GM18505 (cell line): ENCODE measurements around the gene ATP10B.

ENCODE experiments used
- ATAC-seq: cut with Tn5 transposase; IDR thresholded peaks from one replicate; pipeline ENCODE4 v1.9.1; 2021; ENCODE audit not compliant: unreplicated experiment
- POLR2A ChIP-seq: IDR thresholded peaks from 4 replicates; pipeline ENCODE4 v1.6.1; 2011; ENCODE audit warnings: borderline replicate concordance; ENCODE audit not compliant: insufficient read depth, insufficient read length; ENCODE audit errors: extremely low read depth

The ATP10B gene

DNA sequence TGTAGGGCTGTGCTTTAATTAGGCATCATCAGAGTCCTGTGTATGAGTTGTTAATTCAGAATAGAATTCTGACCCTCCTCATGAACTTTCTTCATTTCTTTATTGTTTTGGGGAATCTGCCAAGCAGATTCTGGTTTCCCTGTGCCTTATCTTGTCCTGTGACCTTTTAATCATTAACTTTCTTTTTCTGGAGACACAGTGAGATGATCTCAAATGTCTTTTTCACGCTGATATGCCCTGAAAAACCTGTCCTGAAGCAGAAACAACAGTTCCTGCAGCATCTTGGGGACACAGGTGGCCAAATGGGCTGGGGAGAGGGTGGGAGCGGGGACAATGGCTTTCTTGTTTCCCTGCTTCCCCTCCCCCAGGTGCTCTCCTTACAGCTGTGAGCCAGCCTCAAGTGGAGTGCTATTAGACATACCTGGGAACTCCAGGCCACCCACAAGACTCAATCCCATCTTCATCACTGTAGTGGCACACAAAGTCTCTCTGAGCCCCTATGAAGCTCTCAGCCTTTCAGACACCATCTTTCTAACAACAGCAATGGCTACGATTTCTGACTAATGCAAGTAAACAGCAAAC is 213.8 kb downstream of the ATP10B start:
- no peak for TF ChIP-seq POLR2A
- no peak for ATAC-seq

DNA sequence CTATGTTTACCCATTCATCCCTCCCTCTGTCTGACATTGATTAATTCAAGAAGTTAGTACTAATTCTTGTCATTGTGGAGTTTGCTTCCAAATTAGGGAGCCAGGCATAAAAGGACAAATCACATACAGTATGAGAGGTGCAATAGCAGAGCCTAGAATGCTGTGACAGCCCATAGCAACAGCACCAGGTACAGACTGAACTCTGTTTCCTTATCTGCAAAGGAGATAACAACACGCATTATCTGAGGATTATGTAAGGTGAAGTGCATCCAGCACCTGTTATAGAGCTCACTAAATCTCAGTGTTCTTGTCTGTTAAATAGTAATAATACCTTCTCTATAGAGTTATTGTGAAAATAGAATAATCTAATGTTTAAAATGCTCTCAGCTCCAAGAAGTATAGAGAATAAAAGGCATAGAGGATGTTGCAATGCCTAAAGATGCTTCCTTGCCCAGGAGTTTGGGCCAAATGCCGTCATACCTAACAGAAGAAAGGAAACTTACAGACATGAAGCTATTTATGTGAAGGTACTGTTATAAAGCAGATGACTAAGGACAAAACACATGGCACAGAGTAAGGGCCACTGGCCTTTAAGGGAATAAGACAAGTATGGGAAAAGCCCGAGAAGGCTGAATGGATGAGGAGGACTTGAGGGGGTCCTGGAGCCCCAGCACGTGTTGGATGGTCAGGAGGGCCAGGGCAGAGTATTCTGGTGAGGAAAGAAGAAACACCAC is 214.5 kb downstream of the ATP10B start:
- ATAC-seq, result no peak
- TF ChIP-seq POLR2A, result no peak

- TF ChIP-seq POLR2A, result no peak
- ATAC-seq, result no peak
These were observed 216.3 kb downstream of the ATP10B start for GRCh38 chr5:160635663-160636062.

DNA sequence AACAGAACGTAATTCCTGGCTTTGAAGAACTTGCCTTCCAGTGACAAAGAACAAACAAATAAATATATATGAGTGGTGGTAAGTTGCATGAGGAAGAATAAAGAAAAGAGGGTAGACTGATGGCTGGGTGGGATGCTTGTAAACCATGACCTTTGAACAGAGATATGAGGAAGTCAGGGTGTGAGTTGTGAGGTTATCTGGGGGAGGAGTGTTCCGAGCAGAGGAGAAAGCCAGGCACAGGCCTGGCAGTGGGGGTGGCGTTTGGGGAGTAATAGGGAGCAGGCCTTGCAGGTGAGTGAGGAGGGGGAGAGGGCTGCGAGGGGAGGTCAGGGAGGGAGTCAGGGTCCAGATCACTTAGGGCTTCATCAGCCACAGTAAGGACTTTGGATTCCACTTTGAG is 217.0 kb downstream of the ATP10B start:
- no peak for ATAC-seq

DNA sequence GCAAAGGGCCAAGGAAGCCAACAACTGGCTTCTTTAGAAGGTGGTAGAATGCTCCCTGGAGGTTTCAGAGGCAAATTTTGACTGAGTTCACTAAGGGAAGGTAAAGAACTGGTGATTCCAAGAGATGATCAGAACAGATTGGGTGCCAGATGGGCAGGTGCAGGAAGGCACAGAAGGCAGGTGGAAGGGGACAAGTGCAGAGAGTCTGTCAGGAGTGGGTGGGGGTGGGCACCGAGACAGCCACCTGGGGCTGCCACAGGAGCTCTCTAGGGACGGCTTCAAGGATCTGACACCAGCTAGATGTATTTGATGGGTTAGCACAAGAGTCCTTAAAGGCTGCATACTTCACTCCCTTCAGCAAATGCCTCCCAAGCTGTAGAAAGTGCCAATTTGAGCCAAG is 223.0 kb downstream of the ATP10B start:
- no peak for TF ChIP-seq POLR2A
- no peak for ATAC-seq

More for the DNA sequence above, 217.0 kb downstream of the ATP10B start:
- no peak for TF ChIP-seq POLR2A

- TF ChIP-seq POLR2A, result no peak
- ATAC-seq, result no peak
These were observed 223.4 kb downstream of the ATP10B start for GRCh38 chr5:160628619-160628968.

DNA sequence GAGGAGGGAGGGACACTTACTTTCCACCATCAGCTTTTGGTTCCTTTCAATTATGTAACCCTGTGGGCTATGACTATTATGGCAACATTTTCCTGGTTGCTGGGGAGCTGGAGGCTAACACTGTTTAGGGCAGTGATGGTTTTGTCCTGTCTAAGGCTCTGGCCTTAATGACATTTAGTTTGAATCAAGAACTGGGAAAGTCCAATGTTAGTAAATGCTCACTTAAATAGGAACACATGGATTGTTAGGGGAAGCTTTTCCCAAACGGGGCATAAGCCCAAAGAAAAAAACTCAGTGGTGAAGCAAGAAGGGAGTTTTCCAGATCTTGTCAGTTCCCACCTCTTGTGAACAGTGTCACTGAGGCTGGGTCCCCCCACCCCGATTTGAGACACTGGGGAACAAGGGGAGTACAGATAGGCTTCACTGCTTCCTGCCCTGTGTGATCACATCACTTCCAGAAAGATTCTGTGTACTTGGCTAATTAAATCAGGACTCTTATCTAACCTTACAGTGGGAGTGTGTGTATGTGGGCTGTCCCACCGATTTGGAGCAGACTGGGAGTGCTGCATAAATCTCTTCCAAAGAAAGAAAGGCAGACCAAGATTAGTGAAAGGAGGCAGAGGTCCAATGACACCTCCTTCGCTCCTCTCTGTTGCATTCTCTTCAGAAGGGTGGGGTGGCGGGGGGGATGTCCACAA is 223.9 kb downstream of the ATP10B start:
- ATAC-seq, result no peak
- TF ChIP-seq POLR2A, result no peak

DNA sequence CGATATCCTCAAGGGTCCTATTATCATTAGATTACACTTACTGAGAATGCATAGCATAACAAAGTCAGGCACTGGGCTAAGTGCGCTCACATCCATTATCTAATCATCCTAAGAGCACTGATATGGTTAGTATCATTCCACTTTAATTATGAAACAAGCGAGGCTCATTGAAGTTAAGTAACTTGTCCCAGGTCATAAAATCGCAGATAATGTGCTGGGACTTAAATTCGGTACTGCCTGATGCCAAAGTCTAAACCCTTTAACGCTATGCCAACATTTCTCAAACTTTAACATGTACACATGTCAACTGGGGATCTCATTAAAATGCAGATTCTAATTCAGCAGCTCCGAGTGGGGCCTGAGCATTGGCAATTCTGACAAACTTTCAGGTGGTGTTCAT is 225.7 kb downstream of the ATP10B start:
- no peak for ATAC-seq
- no peak for TF ChIP-seq POLR2A

DNA sequence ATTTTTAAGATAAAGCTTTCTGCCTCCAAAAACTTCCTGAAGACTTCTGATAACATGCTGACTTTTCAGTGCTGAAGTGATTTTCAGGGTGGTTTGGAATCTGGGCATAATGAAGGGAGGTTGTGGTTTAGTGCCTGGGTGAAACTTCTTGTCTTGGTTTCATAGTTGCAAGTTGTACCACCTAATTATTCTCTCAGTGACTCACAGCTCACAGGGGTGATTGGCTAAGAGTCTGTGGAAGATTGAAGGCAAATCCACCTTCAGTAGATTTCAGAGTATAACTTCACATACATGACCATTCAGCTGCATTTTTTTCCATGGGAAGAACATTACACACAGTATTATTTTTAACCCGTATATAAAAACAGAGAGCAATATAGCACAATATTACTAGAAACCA is 230.5 kb downstream of the ATP10B start:
- TF ChIP-seq POLR2A, result no peak
- ATAC-seq, result no peak

- TF ChIP-seq POLR2A, result no peak
- no peak for ATAC-seq
These were observed 231.6 kb downstream of the ATP10B start for GRCh38 chr5:160620401-160620800.

DNA sequence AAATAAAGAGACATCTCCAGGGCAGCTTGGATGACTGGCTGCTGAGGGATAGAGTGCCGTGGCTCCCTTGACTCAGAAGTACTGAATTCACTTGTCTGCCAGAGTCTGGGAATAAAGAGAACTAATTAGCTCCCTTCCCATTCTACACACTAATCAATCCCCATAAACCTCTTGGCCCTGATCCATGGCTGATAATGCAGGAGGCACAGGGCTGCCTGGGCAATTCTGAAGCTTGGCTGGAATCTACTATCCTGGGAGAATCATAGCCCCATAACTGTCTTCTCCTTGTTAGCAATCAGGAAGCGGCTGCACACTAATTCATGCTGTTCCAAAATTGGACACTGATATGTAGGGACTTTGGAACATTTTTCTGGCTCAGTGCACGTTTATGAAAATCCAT is 232.6 kb downstream of the ATP10B start:
- no peak for ATAC-seq
- no peak for TF ChIP-seq POLR2A

DNA sequence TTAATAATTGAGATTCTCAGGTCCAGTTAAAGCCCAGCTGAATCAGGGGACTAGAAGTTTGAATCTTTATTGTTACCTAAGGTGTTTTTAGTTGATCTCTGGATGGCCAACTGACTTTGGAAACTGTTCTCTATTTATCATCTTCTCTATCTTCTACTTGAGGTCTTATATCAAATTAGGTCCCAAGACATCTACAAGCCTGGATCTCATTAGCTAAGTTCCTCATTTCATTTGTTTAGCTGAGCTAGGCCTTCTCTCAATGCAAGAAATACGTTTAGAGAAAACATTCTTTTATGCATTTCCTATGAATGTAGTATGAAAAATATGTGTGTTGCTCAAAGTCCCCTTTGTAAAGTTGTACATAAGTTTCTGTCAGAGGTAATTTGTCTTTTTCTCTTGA is 233.7 kb downstream of the ATP10B start:
- no peak for TF ChIP-seq POLR2A
- ATAC-seq, result no peak

DNA sequence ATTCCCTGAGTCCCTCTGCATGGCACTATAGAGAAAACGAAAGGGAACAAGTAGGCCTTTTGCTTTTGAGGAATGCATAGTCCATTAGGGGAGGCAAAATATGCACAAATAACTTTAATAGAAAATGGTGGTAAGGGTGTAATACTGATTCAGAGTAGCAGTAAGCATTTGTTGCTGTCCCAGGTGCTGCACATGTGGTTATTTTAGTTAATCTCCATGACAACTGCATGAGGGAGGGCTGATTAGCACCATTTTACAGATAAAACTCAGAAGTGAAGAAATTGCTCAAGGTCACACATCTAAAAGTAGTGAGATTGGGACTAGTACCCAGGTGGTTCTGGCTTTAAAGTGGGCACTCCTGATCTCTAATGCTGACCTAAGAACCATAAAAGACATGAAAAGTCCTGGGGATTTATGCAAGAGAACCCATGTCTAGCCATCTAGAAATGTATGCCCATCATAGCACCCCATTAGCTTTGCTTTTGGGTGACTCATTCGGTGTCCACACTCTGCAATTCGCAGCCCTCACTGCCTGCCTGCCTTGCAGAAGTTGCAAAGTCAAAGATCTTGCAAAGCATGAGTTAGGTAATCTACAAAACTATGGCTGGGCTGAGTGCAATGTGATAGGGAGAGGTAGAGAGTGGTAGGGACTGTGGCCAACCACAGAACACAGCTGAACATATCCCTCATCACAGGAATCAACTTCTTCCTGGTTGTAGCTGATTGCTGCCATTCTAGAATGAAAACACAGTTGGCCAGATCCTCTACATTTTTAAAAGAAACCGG is 235.1 kb downstream of the ATP10B start:
- ATAC-seq, result no peak
- no peak for TF ChIP-seq POLR2A
